ENCODE measurements around the gene OSBP2. TPM values are rescaled to one million over a fixed set of nuclear protein-coding genes. Genes with fewer than 3 reads are reported as not detected.

Gene OSBP2
- total and polyA plus RNA-seq, 8 donors = 1.9 to 3.3 (median 2.6) TPM

GRCh38 chr22:30861688-30862552, 167.2 kb downstream of the OSBP2 start:
- WGBS, 2 donors = 86 to 88% methylated on average over 16 of the region's 16 CpGs
- no peak for TF ChIP-seq CTCF (IDR thresholded peaks at IDR 0.05)
- no peaks in the 10 kb centered on the region for H3K27me3 ChIP-seq
- no peaks in the 10 kb centered on the region for H3K36me3 ChIP-seq
- no peak overlapping the region for H3K27ac ChIP-seq
- H3K9me3 ChIP-seq = no peaks in the 10 kb centered on the region
- no peak for ATAC-seq
- no peaks in the 10 kb centered on the region for H3K4me1 ChIP-seq
- intact Hi-C loops (cut with DNase I) = no loop called here
- peak in 2 of 6 donors; percentile 4 to 39 for DNase-seq
- no peak for FAIRE-seq
- no peak overlapping the region for H3K4me3 ChIP-seq

- 57 to 58% methylated on average over 19 of the region's 19 CpGs for WGBS, 2 donors
Observed at GRCh38 chr22:30863081-30863833, 168.6 kb downstream of the OSBP2 start.

GRCh38 chr22:30864441-30865420, 170.1 kb downstream of the OSBP2 start:
- WGBS, 2 donors = 95 to 97% methylated on average over 14 to 17 of the region's 17 CpGs
- TF ChIP-seq CTCF (IDR thresholded peaks at IDR 0.05) = no peak
- no peak overlapping the region for H3K27ac ChIP-seq
- no peak overlapping the region for H3K4me3 ChIP-seq
- FAIRE-seq (no peak), DNase-seq (peak in 1 of 6 donors; percentile 46), ATAC-seq (no peak)
- H3K9me3 ChIP-seq = no peaks in the 10 kb centered on the region
- no peaks in the 10 kb centered on the region for H3K4me1 ChIP-seq
- intact Hi-C loops (cut with DNase I) = no loop called here
- no peaks in the 10 kb centered on the region for H3K27me3 ChIP-seq
- H3K36me3 ChIP-seq = no peaks in the 10 kb centered on the region

More at GRCh38 chr22:30863081-30863833, 168.6 kb downstream of the OSBP2 start:
- Histone ChIP-seq H3K9me3 (no peaks in the 10 kb centered on the region), H3K36me3 (no peaks in the 10 kb centered on the region), H3K27ac (no peak overlapping the region), H3K27me3 (no peaks in the 10 kb centered on the region), H3K4me1 (no peaks in the 10 kb centered on the region), H3K4me3 (no peak overlapping the region)
- intact Hi-C loops (cut with DNase I) = no loop called here
- no peak for FAIRE-seq
- TF ChIP-seq CTCF (IDR thresholded peaks at IDR 0.05) = no peak
- DNase-seq = peak in 2 of 6 donors; percentile 3 to 35
- ATAC-seq = no peak

- FAIRE-seq = no peak
- intact Hi-C loops (cut with DNase I) = no loop called here
- WGBS, 2 donors = 92 to 94% methylated on average over 11 of the region's 11 CpGs
Observed at GRCh38 chr22:30865656-30866055, 171.0 kb downstream of the OSBP2 start.

More at GRCh38 chr22:30865656-30866055, 171.0 kb downstream of the OSBP2 start:
- no peak overlapping the region for H3K4me3 ChIP-seq
- H3K27me3 ChIP-seq = no peaks in the 10 kb centered on the region
- H3K27ac ChIP-seq = no peak overlapping the region
- H3K36me3 ChIP-seq = no peaks in the 10 kb centered on the region
- H3K4me1 ChIP-seq = no peaks in the 10 kb centered on the region
- no peak for TF ChIP-seq CTCF (IDR thresholded peaks at IDR 0.05)
- DNase-seq (peak in 1 of 6 donors; percentile 35), ATAC-seq (no peak)
- no peaks in the 10 kb centered on the region for H3K9me3 ChIP-seq

Measured in pancreas (tissue), 10 donors.